ENCODE measurements around the gene TJP2. TPM values are rescaled to one million over a fixed set of nuclear protein-coding genes. Genes with fewer than 3 reads are reported as not detected.

The TJP2 gene
- total RNA-seq, 2 experiments from 2014 or later: 6.3 to 8.0 TPM

DNA sequence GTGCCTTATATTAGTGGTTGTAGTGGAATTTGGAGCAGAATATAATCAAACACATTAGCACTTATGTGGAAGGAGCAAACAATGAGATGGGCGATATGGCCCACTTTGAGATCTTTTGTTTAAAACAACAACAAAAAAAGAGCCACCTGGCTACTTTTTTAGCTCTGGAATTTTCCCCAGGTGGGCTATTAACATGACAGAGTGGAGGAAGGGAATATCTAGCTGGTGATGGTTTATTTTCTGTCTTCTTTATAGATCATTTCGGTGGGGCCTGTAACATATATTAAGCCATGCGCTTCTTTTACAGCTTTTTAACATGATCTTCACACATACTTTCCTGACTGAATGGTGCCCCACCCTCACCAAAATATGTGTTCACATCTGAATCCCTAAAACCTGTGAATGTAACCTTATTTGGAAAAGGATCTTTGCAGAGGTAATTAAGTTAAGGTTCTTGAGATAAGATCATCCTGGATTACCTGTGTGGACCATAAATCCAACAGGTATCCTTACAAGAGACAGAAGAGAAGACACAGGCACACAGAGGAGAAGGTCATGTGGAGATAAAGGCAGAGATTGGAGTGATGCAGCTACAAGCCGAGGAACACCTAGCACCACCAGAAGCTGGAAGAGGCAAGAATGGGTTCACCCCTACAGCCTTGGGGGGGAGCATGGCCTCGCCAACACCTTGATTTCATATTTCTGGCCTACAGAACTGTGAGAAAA lies 134.3 kb downstream of the TJP2 start:
- no peaks in the 10 kb centered on the region for H3K4me1 ChIP-seq (ENCODE audit: insufficient read depth, low read length)
- intact Hi-C loops (cut with DNase I, micrococcal nuclease): no loop called here
- peaks cover 9 to 12% of the 10 kb centered on the region in 2 experiments for H3K9me3 ChIP-seq (ENCODE audit: control insufficient read depth in 1 of 2, insufficient read depth in 1 of 2, low read length in 2 of 2)
- Mint-ChIP-seq H3K4me3 (no peak overlapping the region), H3K4me1 (ENCODE audit: low read depth) (no peaks in the 10 kb centered on the region), H3K36me3 (ENCODE audit: low read depth) (no peaks in the 10 kb centered on the region), H3K9me3 (peaks cover 8% of the 10 kb centered on the region), H3K27ac (no peak overlapping the region), H3K27me3 (peaks cover 25% of the 10 kb centered on the region)
- POLR2A ChIA-PET: no interaction called here
- H3K27ac ChIP-seq (ENCODE audit: low read depth in 1 of 2, low read length in 2 of 2): no peak overlapping the region
- no peak overlapping the region for H3K4me3 ChIP-seq (ENCODE audit: low read length)
- peaks cover 0 to 3% of the 10 kb centered on the region in 2 experiments for H3K27me3 ChIP-seq (ENCODE audit: control insufficient read depth in 1 of 2, insufficient read depth in 2 of 2, low read length in 2 of 2)
- TF ChIP-seq, protein P1, sequence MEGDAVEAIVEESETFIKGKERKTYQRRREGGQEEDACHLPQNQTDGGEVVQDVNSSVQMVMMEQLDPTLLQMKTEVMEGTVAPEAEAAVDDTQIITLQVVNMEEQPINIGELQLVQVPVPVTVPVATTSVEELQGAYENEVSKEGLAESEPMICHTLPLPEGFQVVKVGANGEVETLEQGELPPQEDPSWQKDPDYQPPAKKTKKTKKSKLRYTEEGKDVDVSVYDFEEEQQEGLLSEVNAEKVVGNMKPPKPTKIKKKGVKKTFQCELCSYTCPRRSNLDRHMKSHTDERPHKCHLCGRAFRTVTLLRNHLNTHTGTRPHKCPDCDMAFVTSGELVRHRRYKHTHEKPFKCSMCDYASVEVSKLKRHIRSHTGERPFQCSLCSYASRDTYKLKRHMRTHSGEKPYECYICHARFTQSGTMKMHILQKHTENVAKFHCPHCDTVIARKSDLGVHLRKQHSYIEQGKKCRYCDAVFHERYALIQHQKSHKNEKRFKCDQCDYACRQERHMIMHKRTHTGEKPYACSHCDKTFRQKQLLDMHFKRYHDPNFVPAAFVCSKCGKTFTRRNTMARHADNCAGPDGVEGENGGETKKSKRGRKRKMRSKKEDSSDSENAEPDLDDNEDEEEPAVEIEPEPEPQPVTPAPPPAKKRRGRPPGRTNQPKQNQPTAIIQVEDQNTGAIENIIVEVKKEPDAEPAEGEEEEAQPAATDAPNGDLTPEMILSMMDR (IDR thresholded peaks at IDR 0.05): no peak
- no peak for DNase-seq
- CTCF ChIA-PET: no interaction called here
- H3K36me3 ChIP-seq (ENCODE audit: insufficient read depth, low read length): no peaks in the 10 kb centered on the region
- no peak for ATAC-seq (ENCODE audit: poor library complexity)

DNA sequence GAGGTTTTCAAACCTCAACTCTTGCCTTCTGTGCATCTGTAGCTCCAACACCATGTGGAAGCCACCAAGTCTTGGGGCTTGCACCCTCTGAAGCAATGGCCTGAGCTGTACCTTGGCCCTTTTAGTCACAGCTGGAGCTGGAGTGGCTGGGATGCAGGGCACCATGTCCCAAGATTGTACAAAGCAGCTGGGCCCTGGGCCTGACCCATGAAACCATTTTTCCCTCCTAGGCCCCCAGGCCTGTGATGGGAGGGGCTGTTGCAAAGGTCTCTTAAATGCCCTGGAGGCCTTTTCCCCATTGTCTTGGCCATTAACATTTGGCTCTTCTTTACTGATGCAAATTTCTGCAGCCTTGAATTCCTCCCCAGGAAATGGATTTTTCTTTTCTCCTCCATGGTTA lies 139.1 kb downstream of the TJP2 start:
- TF ChIP-seq, protein P1 (IDR thresholded peaks at IDR 0.05): no peak
- peaks cover 24% of the 10 kb centered on the region for H3K27me3 Mint-ChIP-seq
- no peak overlapping the region for H3K27ac Mint-ChIP-seq
- no peak overlapping the region for H3K4me3 Mint-ChIP-seq
- peaks cover 8% of the 10 kb centered on the region for H3K9me3 Mint-ChIP-seq
- Histone ChIP-seq H3K27ac (ENCODE audit: low read depth in 1 of 2, low read length in 2 of 2) (no peak overlapping the region), H3K4me1 (ENCODE audit: insufficient read depth, low read length) (no peaks in the 10 kb centered on the region), H3K27me3 (ENCODE audit: control insufficient read depth in 1 of 2, insufficient read depth in 2 of 2, low read length in 2 of 2) (peaks cover 0 to 6% of the 10 kb centered on the region in 2 experiments), H3K4me3 (ENCODE audit: low read length) (no peak overlapping the region), H3K9me3 (ENCODE audit: control insufficient read depth in 1 of 2, insufficient read depth in 1 of 2, low read length in 2 of 2) (peaks cover 9 to 16% of the 10 kb centered on the region in 2 experiments), H3K36me3 (ENCODE audit: insufficient read depth, low read length) (no peaks in the 10 kb centered on the region)
- H3K36me3 Mint-ChIP-seq (ENCODE audit: low read depth): no peaks in the 10 kb centered on the region
- DNase-seq (no peak), ATAC-seq (ENCODE audit: poor library complexity) (no peak)
- CTCF ChIA-PET: no interaction called here
- intact Hi-C loops (cut with DNase I, micrococcal nuclease): no loop called here
- POLR2A ChIA-PET: no interaction called here
- no peaks in the 10 kb centered on the region for H3K4me1 Mint-ChIP-seq (ENCODE audit: low read depth)

DNA sequence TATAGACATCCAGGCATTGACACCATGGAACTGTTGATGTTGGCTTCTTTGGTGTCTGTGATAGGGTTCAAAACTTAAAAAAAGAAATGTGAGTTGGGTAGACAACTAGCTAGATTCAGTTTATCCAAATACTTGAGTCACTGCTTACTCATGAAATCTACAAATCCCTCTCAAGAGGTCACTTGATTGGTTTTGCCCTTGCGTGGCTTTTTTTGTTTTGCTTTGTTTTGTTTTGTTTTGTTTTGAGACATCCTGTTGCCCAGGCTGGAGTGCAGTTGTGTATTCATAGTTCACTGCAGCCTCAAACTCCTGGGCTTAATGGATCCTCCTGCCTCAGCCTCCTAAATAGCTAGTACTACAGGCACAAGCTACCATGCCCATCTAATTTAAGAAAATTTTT lies 140.5 kb downstream of the TJP2 start:
- H3K27ac Mint-ChIP-seq: no peak overlapping the region
- POLR2A ChIA-PET: no interaction called here
- Histone ChIP-seq H3K36me3 (ENCODE audit: insufficient read depth, low read length) (no peaks in the 10 kb centered on the region), H3K27me3 (ENCODE audit: control insufficient read depth in 1 of 2, insufficient read depth in 2 of 2, low read length in 2 of 2) (peaks cover 0 to 6% of the 10 kb centered on the region in 2 experiments), H3K4me3 (ENCODE audit: low read length) (no peak overlapping the region), H3K9me3 (ENCODE audit: control insufficient read depth in 1 of 2, insufficient read depth in 1 of 2, low read length in 2 of 2) (peaks cover 9 to 16% of the 10 kb centered on the region in 2 experiments), H3K27ac (ENCODE audit: low read depth in 1 of 2, low read length in 2 of 2) (no peak overlapping the region), H3K4me1 (ENCODE audit: insufficient read depth, low read length) (no peaks in the 10 kb centered on the region)
- TF ChIP-seq, protein P1 (IDR thresholded peaks at IDR 0.05): no peak
- ATAC-seq (ENCODE audit: poor library complexity): no peak
- H3K36me3 Mint-ChIP-seq (ENCODE audit: low read depth): no peaks in the 10 kb centered on the region
- H3K4me1 Mint-ChIP-seq (ENCODE audit: low read depth): no peaks in the 10 kb centered on the region
- intact Hi-C loops (cut with DNase I, micrococcal nuclease): no loop called here
- CTCF ChIA-PET: interaction anchor here (0.7 kb wide), 1 partner anchor 19 kb away, joined by 3 read pairs; no protein-coding TSS in a partner anchor
- H3K9me3 Mint-ChIP-seq: peaks cover 8% of the 10 kb centered on the region
- H3K4me3 Mint-ChIP-seq: no peak overlapping the region
- DNase-seq: no peak
- peaks cover 38% of the 10 kb centered on the region for H3K27me3 Mint-ChIP-seq
